A549 (cell line): Measurements from ENCODE around the gene ERN1.

ENCODE experiments used
- EP300 ChIP-seq, 2 experiments: fragments of >200 bp; sonication (Bioruptor Twin); formaldehyde crosslinking; IDR thresholded peaks; 2 replicates in 1 of 2; 3 replicates in 1 of 2; pipeline ENCODE4 v1.6.1; 2016 to 2017
- NPAS2 ChIP-seq: fragments of 250-450 bp; sonication (Bioruptor Pico); IDR thresholded peaks from 2 replicates; pipeline ENCODE4 v1.8.0; 2022; ENCODE audit warnings: mild to moderate bottlenecking, moderate library complexity, borderline replicate concordance
- POLR2A ChIP-seq: IDR thresholded peaks from 2 replicates; pipeline ENCODE4 v1.6.1; 2012; ENCODE audit warnings: mild to moderate bottlenecking, low read length
- POLR2AphosphoS2 ChIP-seq: conservative IDR thresholded peaks from 2 replicates; pipeline ENCODE4 v1.6.1; 2012; ENCODE audit warnings: low read length, improper control_type of control experiment, inconsistent platforms
- TF ChIP-seq, protein P1 (sequence below): fragments of >200 bp; sonication (Bioruptor Twin); formaldehyde crosslinking; IDR thresholded peaks from 3 replicates; pipeline ENCODE4 v1.5.1; 2016
- TF ChIP-seq, protein P2 (sequence below): IDR thresholded peaks from 2 replicates; pipeline ENCODE4 v1.6.1; 2012

GRCh38 chr17:64083563-64084085 is 46.3 kb downstream of the ERN1 start:
- TF ChIP-seq, protein P1, sequence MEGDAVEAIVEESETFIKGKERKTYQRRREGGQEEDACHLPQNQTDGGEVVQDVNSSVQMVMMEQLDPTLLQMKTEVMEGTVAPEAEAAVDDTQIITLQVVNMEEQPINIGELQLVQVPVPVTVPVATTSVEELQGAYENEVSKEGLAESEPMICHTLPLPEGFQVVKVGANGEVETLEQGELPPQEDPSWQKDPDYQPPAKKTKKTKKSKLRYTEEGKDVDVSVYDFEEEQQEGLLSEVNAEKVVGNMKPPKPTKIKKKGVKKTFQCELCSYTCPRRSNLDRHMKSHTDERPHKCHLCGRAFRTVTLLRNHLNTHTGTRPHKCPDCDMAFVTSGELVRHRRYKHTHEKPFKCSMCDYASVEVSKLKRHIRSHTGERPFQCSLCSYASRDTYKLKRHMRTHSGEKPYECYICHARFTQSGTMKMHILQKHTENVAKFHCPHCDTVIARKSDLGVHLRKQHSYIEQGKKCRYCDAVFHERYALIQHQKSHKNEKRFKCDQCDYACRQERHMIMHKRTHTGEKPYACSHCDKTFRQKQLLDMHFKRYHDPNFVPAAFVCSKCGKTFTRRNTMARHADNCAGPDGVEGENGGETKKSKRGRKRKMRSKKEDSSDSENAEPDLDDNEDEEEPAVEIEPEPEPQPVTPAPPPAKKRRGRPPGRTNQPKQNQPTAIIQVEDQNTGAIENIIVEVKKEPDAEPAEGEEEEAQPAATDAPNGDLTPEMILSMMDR, result no peak
- TF ChIP-seq POLR2AphosphoS2 (no peak), EP300 (IDR thresholded peaks at IDR 0.05) (no peak), POLR2A (no peak), NPAS2 (CRISPR knock-in tag) (no peak)
- TF ChIP-seq, protein P2, sequence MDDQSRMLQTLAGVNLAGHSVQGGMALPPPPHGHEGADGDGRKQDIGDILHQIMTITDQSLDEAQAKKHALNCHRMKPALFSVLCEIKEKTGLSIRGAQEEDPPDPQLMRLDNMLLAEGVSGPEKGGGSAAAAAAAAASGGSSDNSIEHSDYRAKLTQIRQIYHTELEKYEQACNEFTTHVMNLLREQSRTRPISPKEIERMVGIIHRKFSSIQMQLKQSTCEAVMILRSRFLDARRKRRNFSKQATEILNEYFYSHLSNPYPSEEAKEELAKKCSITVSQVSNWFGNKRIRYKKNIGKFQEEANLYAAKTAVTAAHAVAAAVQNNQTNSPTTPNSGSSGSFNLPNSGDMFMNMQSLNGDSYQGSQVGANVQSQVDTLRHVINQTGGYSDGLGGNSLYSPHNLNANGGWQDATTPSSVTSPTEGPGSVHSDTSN, result no peak
